ENCODE measurements around the gene C3orf18.

C3orf18 gene

DNA sequence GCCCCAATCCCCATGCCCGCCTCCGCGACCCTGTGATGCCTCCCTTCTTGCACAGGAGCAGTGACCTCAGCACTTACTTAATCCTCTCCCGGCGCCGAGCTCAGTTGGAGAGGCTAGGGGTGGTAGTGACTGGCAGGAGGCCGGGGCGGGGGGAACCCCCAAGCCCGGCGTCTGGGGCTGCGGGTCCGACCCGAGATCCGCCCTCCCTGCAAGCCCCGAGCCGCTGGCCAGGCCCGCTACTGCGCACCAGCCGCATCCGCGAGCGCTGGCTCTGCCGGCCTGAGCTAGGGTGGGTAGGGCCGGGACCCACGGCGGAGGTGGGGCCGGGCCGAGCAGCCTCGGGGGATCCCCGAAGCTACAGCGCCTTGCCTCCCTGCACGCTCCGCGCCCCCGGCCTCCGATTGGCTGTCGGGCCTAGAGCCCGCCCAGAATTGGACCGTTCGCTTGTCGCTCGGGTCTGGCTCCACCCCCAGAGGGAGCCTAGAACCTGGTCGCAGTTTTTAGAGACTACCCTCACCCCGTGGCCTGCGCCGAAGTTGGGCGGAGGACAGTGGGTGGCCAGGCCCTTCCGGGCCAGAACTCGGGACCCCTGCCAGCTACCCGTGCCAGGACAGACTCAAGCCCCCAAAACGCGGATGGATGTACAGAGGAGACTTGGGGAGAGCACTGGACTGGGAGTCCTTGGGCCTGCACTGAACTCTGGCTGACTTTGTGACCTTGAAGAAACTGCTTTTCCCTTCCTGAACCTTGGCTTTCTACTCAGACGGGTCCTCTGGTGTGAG, at the start of gene C3orf18:
Gene C3orf18, minus strand, starts transcription at position 362 of the 782 bp plus-strand sequence. CDS start 2,048 bp downstream, outside the sequence.
- DNase-seq (ENCODE audit: low spot score): peak; percentile 97

DNA sequence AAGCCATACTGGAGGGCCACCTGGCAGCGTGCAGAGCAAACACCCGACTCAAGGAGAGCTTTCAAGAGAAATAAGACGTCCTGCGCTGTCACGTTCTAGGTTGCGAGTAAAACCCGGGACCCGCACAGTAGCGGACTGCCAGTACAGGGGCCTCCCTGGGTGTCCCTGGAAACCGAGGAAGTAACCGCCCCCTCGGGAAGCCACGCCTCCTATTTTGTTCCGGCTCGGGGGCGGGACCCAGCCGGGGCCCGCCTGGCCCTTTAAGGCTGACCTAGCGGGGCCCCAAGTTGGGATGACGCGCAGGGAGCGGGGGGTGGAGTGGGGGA, 49.2 kb upstream of the C3orf18 start:
- DNase-seq (ENCODE audit: low spot score): no peak

DNA sequence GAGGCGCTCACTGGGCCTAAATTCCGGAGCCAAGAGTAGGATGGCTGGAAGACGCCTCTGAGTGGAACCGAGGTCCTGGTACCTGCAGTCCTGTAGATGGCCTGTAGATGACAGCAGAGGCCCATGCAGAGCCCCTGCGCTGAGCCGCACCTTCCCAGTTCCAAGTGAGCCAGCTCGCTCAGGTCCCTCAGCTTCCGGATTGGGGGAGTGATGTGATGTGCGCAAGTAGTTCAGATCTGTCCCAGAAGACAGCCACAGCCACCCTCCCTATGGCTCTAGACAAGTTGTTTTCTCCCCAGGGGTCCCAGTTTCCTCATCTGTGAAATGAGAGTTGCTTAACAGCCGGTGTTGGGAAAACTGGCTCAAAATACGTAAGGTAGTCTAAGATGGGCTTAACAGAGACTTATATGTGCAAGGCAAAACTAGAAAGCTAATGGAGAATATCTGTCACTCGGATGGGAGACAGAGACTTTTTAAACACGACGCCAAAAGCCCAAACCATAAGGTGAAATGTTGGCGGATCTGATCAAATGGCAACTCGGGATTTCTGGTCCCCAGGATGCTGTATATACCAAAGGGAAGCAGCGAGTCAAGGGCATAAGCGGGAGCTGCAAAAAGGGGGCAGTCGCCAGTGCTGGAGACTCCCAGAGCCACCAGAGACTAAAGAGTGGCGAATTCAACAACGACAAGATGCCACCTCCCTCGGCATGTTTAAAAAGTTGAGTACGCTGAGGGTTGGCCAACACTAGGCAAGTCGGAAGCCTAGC, 48.6 kb upstream of the C3orf18 start:
- DNase-seq (ENCODE audit: low spot score): peak; percentile 87

DNA sequence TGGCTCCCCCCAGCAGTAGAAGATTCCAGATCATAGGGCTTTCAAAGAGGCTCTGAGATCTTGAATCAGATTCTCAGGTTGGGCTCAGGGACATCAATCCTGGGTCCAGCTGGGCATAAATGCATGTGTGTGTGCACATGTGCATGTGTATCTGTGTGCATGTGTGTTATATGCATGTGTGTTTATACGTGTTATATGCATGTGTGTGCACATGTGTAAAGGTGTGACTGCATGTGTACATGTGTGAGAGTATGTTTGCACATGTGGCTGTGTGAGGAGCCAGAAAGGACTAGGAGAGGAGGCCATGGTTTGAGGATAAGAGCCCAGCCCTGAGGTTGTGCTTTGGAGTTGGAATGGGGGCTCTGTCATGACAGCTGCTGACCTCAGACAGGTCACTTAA, 47.6 kb upstream of the C3orf18 start:
- no peak for DNase-seq (ENCODE audit: low spot score)

DNA sequence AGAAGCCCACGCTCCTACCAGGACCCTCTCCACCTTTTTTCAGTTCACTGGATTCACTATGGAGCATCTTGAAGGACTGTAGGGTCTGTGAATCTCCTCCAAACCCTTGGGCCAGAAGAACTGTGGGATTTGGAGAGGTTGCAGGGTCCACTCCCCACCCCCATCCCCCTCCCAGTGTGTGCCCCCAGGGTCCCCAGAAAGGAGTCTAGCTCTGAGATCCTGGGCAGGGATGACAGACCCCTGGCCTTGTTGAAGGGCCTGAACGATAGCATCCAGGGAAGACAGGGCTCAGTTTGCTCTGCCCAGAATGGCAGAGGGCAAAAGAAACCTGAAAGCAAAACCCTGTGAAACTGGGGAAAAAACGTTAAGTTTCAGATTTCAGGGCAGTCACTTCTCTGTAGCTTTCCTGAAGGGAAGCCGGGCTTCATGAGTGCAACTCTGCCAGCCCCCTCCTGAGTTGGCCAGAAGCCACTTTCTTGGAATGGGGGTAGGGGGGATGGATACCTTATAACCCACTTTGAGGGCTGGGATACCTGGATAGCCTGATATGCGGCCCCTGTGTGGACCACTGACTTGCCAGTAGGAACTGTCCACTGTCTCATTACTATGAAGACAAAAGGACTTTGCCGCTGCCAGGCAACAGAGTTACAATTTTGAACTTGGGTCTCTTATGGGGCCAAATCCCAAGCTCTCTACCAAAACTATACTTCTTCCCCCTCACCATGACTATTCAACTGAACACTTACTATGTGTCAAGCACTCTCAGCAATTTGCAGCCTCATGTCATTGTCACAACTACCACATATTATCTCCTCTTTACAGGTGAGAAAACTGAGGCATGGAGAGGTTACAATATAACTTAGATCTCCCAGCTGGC, 45.7 kb upstream of the C3orf18 start:
- DNase-seq (ENCODE audit: low spot score): no peak

DNA sequence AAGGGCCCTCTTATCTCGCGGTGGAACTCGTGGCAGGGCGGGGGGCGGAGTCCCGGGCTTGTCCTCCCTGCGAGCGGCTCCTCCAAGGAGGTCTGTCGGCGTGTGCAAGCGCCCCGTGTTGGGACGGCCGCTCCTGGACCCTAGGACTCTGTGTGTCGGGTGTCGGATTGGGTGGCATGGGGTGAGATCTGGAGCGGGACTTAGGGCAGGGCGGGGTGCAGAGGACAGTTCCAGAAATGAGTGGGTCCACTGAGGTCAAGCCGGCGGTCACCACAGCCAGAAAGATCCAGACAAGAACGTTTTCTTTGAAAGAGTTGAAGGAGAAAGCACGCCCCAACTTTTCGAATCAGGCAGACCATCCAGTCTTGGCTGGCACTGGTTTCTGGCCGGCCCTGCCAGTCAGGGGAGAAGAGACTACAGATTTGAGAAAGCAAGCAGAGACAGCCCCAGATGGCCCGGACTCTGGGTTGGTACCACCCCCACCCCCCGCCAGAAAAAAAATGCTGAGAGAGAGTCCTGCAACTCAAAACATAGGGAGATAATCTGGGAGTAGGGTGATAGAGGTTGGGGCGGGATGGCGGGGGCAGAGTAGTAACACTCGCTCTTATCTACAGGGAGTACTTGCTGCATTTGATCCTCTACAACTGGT, 44.8 kb upstream of the C3orf18 start:
- no peak for DNase-seq (ENCODE audit: low spot score)

DNA sequence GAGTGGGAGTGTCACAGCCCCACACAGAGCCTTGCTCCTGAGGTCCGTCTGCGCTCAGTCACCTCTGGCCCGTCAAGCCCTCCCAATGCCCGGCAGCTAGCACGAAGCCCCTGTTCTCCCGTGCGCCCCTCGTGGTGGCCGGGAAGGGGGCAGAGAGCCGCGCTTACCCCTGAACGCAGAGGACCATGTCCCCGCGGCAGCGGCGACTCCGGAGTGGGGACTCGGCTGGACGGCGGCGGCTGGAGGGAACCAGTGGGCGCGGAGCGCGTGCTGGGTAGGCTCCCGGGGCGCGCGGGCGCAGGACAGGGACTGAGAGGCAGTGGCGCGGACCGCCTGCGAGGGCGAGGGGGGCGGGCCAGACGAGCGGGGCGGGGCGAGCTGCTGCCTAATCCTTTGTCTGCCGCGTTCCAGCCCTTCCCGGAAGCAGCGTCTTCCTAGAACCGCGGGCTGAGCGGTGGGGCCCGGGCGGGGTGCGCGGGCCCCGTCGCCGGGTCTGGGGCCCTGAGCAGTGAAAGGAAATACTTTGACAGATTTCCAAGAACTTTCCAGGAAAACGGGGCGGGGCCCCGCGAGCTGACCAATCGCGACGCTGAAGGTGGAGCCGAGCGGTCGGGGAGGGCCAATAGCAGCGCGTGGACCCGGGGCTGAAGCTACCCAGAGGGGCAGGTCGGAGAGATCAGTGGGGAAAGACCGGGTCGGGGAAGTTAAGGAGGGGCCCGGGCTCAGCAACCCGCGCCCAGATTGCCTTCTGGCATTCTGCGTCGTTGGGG, 44.1 kb upstream of the C3orf18 start, which contains the start of gene CISH:
Gene CISH, minus strand, starts transcription at position 311 of the 770 bp plus-strand sequence. Its CDS starts 124 bp downstream, at position 187.
- DNase-seq (ENCODE audit: low spot score): peak; percentile 97

DNA sequence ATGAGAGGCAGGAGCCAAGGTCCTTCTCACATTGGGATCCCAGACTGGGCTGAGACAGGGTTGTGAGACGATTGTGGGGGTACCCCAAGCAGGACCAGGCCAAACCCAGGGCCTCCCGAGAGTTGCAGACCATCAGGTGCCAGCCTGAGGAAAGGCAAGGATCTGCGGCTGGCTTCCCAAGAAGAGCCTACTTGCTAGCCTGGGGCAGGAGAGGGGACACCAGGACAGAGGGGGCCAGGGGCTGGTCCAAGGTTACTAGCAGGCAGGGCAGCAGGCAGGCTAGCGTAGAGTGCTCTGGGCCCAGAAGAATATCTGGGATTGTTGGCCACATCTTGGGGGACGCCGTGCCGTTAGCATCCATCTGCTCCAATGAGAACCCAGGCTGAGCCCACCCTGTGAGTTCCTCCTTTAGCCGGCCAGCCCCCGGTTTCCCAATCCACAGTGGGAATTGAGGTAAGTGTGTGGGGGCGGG, 43.5 kb upstream of the C3orf18 start:
- no peak for DNase-seq (ENCODE audit: low spot score)

DNA sequence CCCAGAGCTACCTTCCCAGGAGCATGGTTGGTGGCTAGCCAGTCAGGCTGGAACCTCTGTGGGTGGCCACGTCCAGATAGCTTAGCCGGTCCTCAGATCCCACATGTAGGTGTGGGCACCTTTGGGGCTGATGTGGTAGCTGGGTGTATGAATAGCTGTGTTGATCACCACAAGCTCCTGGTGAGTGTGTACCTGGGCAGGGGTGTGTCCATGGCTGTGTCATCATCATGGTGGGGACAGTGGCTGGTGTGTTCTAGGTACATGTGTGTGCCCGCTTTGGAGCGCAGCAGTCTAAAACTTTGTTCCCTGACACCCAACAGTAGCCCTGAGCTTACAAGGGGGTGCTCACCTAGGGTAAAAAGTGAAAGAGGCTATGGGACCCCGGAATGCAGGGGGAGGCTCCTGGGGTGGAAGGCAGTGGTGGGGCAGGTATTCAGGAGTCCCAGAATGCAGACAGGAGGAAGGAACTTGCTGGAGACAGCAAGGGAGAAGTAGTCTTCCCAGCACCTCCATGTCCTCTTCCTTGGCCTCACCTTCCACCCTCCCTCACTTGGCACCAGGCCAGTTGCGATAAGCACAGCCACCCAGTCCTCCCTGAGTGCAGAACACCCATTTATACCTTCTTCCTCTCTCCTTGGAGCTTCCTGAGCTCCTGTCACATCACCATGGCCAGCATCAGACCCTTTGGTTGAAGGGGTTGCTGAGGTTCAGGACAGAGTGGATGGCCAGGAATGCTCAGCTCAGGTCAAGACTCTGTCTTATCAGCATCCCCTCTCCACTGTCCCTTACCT, 42.8 kb upstream of the C3orf18 start:
- DNase-seq (ENCODE audit: low spot score): no peak

DNA sequence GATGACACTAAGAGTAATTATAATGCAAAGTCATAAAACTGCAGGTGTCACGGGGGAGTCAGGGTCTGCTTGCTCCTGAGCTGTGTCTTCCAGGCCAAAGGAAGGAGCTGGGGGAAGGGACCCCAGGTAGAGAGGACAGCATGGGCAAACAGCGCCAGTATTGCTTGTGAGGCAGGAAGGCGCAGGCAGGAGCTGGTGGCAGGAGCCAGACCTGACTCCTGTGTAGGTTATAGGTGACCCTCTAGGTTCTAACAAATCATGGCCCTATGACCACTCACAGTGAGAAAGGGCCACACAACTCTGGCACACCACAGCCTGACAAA, 42.2 kb upstream of the C3orf18 start:
- DNase-seq (ENCODE audit: low spot score): no peak

DNA sequence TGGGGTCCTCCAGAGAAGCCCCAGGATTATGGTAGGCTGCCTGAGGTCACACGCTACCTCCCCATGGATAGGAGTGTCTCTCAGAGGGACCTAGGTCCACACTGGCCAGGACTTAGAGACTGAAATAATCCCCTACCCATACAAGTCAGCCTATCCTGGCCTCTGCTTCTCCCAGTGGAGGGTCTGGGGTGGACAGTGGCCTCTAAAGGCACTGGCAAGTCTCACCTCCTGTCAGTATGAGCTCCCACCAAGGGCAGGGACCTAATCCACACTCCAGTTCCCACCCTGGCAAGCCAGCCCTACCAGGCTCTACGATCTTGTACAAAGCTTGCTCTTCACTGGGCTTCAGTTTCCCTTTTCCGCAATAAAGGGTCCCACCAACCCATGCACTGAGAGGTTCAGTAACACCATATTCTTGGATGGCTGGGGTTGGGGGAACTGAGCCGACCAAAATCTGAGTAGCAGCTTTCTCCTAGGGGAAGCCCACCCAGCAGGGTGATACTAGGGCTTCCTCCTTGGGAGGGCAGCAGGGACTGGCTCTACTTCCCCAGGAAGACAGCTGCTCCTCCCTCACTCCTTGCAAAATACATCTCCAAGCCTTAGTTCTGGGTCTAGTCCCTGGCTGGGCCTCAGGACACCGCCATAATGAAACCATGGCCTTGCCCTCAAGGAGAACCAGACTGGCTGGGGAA, 41.7 kb upstream of the C3orf18 start:
- no peak for DNase-seq (ENCODE audit: low spot score)

DNA sequence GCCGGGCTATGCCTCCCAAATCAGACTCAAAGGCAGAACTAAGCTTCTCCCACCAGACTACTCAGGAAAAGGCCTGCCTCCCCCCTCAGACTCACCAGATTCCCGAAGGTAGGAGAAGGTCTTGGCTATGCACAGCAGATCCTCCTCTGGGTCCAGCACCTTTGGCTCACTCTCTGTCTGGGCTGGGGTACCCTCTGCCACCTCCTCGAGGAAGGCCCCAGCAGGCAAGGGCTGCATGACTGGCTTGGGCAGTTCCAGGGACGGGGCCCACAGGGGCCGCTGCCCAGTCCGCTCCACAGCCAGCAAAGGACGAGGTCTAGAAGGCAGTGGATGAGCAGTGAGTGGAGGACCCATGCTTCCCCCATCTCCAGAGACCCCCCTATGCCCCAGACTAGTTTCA, 40.7 kb upstream of the C3orf18 start:
- DNase-seq (ENCODE audit: low spot score): no peak

DNA sequence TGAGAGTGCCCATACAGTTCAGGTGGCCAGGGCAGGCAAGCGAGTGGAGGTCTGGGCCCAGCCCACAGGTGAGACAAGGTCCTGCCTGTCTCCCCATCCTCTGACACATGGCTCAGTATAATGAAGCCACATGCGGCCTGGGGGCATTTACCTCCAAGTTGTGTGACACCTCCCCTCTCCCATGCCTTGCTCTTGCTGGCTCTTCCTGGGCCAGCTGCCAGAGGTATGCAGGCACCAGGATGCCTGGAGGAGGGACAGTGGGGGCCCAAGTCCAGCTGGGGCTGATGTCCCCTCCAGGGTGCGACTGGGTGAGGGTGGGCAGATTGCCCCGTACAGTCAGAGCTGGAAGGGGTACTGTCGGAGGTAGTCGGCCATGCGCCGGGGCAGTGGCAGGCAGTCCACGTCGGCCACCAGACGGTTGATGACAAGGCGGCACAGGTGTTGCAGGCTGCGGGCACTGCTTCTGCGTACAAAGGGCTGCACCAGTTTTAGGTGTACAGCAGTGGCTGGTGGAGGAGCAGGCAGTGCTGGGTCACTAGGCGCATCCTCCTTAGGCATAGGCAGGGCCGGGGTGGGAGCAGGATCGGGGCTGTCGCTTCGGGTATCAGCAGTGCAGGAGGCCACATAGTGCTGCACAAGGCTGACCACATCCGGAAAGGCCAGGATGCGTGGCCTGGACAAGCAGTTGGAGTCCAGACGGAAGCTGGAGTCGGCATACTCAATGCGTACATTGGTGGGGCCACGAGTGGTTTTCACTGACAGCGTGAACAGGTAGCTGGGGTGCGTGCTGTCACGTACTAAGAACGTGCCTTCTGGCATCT, 39.9 kb upstream of the C3orf18 start:
- no peak for DNase-seq (ENCODE audit: low spot score)

DNA sequence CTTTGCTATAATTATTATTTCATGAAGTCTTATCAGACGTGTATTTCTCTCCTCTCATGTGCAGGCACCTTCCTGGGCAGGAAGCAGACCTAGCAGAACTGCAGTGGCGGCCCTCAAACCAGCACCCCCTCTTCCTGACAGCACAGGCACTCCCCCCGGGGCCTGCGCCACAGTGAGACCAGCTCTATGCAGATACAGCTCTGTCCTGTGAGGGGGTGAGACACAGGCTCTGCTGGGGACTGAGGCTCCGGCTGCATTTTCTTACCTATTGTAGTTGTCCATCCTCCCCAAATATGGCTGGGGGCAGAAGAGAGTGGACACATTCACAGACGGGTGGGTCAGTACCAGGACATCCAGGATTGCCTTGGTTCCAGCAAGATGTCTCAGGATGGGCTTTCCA, 39.0 kb upstream of the C3orf18 start:
- no peak for DNase-seq (ENCODE audit: low spot score)

DNA sequence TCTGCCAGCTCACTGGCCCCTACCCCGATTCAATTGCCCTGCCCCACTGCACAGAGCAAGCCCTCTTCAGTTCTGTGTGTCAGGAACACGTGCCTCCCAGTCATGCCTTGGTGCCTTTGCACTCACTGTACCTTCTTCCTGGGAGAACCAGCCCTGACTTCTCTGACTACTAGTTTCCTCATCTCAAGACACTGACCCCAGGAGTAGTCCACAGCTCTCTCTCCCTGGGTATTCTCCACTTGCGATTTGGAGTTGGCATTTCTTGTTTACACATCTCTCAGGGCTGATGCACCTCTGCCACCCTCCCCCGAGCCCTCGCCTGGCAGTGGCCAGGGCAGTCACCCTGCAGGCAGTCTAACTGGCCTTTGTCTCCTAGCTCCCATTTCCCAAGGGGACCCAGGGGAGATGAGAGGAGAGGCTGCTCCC, 38.4 kb upstream of the C3orf18 start:
- no peak for DNase-seq (ENCODE audit: low spot score)

DNA sequence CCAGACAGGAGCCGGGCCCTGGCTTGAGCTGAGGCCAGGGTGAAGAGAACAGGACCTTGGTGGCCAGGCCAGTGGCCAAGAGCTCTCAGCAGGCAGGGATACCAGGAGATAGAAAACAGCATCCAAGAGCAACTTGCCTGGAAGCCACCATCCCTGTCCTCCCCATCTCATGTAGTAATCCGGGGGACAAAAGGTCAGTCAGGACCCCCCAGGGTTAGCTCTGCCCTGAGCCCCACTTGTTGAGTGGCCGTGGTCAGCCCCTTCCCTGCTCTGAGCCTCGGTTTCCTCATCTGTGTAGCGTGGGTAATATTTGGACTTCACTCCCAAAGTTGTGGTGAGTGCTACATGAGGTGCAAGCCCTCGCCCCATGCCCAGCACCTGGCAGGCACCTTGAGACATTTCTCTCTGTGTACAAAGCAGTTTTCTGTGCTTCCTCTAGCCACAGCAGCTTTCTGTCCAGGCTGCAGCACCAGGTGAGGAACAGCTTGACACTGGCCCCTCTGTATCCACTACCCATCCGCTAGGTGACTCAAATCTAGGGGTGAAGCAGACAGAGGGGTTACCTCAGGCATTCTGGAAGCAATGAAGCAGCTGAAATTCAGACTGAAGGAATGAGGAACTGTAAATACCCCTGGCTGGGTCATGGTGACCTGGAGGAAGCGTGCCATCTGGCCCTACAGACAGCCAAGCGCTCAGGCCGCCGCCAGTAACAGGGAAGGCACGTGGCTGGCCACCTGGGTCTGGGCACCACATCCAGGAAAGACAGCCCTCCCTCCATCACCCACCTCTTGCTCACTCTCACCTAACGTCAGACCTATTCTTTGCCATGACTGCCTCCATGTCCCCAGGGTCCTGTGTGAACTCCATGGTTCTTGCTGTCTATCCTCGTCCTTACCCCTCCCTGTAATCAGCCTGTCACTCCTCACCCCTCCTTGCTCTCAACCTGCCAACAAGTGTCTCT, 37.4 kb upstream of the C3orf18 start:
- DNase-seq (ENCODE audit: low spot score): no peak

DNA sequence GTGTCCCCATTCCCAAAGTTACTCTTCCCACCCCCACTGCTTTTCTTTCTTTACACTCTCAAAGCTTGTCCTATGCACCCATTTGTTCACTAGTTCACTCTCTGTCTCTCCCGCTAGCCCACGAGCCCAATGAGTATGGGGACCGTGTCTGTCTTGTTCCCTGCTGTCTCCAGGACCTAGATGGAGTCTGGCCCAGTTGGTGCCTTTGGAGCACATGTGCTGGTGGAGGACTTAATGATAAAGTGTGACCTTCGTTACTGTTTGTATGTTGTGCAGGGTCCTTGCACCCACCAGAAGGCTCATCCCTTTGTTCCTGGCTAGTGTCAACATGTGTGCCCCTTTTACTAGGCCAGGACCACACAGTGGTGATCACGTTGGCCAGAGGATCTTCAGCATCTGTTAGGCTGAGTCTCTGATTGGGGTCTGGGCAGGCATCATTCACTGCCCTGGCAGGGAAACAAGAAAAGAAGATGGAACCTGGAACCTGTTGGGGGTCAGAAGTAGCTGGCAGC, 36.6 kb upstream of the C3orf18 start:
- DNase-seq (ENCODE audit: low spot score): no peak

All from D341Med (cell line).